GM12873 (cell line): Measurements from ENCODE around the gene GPAM.

Experiments
- TF ChIP-seq, protein P1 (sequence below): IDR thresholded peaks from 2 replicates; pipeline ENCODE4 v1.5.1; 2012; ENCODE audit warnings: low read depth, mild to moderate bottlenecking, moderate library complexity, low read length, control low read depth; ENCODE audit not compliant: insufficient read depth; ENCODE audit errors: missing control alignments

The GPAM gene

DNA sequence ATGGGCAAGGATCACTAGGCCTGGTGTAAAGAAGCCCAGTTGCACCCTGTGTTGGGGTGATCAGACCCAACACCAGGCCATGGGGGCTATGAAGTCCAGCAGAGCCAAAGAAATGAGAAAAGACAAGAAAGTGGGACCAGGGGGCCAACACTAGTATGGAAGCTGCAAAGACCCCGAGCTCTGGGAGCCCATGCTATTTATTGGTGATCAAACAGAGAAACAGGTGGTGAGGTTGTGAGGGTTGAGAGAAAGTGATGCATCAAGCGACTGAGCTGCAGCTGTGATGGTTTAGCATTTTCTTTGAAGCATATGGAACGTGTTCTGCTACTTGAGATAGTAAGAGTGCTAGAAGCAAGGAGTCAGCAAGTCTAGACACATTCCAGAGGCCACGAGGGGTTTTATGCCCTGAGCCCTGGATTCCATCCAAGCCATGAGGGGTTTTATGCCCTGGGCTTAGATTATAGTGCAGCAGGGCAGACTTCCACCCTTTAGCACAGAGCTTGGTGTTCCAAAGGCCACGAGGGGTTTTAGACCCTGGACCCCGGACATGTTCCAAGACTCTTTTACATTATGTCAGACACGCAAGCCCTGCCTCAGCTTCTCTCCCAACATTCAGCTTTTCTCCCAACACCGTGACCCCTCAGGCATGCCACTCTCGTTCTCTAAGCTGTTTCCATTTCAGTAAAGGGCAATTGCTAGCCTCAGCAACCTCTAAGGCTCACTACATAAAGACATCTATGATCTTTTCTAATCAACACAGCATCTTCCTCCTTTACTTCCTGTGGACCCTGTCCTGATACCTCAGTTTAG is 43.1 kb upstream of the GPAM start:
- TF ChIP-seq, protein P1, sequence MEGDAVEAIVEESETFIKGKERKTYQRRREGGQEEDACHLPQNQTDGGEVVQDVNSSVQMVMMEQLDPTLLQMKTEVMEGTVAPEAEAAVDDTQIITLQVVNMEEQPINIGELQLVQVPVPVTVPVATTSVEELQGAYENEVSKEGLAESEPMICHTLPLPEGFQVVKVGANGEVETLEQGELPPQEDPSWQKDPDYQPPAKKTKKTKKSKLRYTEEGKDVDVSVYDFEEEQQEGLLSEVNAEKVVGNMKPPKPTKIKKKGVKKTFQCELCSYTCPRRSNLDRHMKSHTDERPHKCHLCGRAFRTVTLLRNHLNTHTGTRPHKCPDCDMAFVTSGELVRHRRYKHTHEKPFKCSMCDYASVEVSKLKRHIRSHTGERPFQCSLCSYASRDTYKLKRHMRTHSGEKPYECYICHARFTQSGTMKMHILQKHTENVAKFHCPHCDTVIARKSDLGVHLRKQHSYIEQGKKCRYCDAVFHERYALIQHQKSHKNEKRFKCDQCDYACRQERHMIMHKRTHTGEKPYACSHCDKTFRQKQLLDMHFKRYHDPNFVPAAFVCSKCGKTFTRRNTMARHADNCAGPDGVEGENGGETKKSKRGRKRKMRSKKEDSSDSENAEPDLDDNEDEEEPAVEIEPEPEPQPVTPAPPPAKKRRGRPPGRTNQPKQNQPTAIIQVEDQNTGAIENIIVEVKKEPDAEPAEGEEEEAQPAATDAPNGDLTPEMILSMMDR: no peak

DNA sequence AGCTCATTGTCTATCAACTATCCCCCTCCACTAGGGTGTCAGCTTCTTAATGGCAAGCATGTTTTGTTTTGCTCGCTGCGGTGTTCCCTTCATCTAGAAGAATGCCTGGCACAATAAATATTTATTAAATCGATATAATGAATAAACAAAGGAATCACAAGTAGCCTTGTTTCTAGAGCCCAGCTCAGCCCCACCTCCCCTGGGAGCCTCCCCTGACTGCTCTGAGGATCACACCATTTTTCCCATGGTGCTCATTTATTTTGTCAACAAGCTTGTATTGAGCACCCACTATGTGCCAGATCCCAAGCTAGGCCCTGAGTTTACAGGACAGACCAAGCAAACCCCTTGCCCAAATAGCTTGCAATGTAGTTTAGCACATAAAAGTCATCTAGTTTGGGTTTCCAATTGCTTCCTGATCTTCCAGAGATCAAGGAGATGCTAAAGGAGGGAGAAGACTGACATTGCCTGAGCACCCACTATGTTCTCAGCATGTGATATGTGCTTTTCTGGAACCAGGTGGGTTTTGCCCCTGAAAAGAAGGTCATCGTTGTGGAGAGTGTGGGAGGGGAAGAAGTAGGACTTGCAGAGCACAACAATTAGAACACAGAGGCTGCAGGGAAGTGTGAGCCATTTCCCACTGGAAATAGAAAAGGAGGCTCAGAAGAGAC is 42.3 kb upstream of the GPAM start:
- TF ChIP-seq, protein P1: no peak

DNA sequence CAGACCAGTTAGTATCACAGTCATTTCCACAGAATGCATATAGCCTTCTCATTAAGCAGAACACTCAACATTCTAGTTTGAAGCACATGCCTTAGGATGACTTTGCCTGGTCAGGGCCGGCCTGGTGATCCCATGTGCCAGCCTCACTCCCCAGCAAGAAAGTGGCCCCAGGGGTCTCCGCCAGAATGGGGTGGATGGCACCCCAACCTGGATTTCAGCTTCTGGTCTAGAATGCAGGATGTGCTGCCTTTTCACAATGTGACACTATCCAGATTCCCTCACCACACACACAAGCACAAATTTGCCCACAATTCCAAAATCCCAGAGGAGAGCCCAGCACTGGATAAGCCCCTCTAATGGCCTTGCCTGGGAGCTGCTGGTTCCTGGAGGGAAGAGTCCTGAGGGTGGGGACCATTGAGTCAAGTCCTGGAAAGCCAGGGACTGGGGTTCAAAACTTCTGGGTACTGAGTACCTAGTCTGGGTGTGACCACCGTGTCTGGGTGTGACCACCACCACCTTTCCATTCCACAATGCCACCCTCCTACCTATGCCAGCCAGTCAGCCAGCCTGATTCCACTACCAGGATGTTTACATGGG is 41.5 kb upstream of the GPAM start:
- TF ChIP-seq, protein P1: no peak

DNA sequence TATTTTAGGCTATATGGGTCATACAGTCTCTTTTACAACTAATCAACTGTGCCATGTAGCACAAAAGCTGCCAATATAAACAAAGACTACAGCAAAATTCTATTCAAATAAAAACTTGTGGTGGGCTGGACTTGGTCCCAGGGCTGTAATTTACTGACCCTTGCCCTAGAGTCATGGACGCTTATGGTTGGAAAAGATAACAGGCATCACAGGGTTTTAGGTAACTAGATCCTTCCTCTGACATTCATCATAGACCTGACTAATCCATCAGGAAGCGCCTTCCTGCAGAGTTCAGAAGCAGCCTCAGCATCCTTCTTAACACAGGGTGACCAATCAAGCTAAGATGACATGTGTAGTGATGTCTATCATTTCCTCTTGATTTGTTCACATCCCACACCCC is 40.2 kb upstream of the GPAM start:
- TF ChIP-seq, protein P1: no peak

DNA sequence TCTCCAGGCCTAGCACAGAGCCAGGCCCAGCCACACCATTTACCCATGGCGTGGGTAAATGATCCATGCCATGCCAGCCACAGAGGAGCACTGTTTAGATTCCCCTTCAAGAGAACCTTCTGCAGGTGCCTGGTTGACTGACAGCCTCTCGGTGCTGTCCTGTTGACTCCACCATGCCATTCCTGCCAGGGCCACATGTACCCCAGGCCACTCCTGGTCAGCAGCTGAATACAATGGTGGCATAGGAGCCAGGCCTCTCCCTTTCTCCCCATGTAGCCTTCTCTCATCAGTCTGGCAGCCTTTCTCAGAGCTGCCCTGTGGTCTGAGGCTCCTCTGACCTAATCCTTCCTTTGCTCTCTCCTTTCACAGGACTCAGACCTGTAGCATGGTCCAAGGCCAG is 39.2 kb upstream of the GPAM start:
- TF ChIP-seq, protein P1: no peak

DNA sequence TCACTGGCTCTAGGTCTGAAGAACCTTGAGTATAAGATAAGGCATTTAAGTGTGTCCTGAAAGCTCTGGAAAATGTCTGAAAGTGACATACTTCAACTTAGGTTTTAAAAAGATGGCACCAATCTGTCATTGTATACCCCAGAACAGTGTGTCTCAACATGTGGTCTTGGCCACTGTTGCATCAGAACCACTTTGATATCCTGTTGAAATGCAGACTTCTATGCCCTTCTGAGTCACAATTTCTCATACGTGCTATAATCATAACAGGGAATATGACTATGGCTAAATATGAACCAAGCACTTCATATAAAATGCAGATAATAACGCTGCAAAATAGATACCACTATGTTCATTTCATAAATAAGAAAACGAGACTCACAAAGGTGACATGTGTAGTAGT is 38.0 kb upstream of the GPAM start:
- TF ChIP-seq, protein P1: no peak

DNA sequence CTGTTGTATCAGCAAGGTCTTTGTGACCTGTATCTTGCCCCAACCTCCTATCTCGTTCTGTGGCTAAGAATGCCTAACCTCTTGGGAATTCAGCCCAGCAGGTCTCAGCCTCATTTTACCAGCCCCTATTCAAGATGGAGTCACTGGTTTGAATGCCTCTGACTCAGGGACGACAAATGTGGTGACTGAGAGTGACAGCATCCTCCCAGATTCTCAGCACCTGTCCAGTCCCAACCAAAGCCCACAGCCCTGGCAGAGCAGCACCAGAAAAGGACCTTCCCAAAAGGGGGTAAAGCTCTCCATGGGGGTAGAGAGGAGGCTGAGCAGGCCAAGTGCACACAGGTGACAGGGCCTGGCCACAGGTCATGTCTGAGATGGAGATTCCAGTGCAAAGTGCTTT is 35.4 kb upstream of the GPAM start:
- TF ChIP-seq, protein P1: no peak
